HFF-Myc (cell line): ENCODE data around the gene TEX10.

Source experiments
- DNase-seq: peaks from one replicate; pipeline ENCODE4 v3.0.0-alpha.2; 2011; ENCODE audit warnings: low read depth; ENCODE audit errors: extremely low read depth
- H3K4me3 ChIP-seq: replicated peaks from 2 replicates; pipeline ENCODE4 v1.5.1; 2011; ENCODE audit warnings: low read depth, mild to moderate bottlenecking, control low read depth, low read length
- CTCF ChIP-seq: IDR thresholded peaks from 2 replicates; pipeline ENCODE4 v1.5.1; 2012; ENCODE audit warnings: mild to moderate bottlenecking, low read depth, low read length, control low read depth; ENCODE audit errors: missing control alignments

Gene TEX10

DNA sequence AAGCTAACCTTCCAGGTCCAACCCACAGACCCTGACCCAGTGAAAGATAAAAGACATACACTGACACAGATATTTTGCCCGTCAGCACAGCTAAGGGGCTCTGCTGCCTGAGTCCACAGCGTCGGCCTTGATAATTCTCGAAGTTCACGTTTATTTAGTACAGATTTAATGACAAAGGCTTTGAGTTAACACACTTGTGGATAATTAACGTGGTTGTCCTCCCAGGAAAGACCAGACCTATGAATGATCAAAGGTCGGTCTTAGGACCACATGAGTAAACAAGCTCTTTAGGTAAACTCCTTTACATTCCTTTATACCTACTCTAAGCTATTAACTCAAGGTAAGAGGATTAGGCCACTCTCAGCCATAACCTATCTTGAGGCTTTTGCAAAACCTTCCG, 11.3 kb upstream of the TEX10 start:
- H3K4me3 ChIP-seq, result no peak overlapping the region
- no peak for DNase-seq
- no peak for TF ChIP-seq CTCF

DNA sequence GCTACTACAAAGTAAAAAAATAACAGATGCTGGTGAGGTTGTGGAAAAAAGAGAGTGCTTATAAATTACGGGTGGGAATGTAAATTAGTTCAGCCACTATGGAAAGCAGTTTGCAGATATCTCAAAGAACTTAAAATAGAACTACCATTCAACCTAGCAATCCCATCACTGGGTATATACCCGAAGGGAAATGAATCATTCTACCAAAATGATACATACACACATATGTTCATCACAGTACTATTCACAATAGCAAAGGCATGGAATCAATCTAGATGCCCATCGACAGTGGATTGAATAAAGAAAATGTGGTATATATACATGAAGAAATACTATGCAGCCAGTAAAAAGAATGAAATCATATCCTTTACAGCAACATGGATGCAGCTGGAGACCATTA, 6.3 kb upstream of the TEX10 start:
- TF ChIP-seq CTCF, result no peak

GRCh38 chr9:100357501-100357900, 4.8 kb upstream of the TEX10 start:
- DNase-seq, result no peak
- no peak for TF ChIP-seq CTCF
- H3K4me3 ChIP-seq, result no peak overlapping the region

More for the DNA sequence above, 6.3 kb upstream of the TEX10 start:
- no peak for DNase-seq
- no peak overlapping the region for H3K4me3 ChIP-seq

DNA sequence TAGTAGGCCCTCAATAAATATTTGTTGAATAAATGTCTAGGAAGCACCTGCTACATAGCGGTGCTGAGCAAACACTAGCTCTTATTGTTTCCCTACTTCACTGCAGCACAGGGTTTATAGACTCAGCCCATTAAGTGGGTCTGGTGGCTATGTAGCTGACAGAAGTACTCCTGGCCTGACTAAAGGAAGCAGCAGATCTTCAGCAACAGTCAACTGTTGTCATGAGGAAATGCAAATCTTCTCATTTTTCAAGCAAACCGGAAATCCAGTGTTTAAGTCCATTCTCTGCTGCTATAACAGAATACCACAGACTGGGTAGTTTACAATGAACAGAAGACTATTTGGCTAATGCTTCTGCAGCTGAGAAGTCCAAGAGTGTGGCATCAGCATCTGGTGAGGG, 2.8 kb upstream of the TEX10 start:
- no peak for DNase-seq
- no peak overlapping the region for H3K4me3 ChIP-seq
- TF ChIP-seq CTCF, result no peak

- no peak for DNase-seq
- no peak overlapping the region for H3K4me3 ChIP-seq
- TF ChIP-seq CTCF, result no peak
Measured at GRCh38 chr9:100354121-100354800, 1.5 kb upstream of the TEX10 start.

GRCh38 chr9:100352201-100352726, 478 bp downstream of the TEX10 start:
- no peak for DNase-seq
- TF ChIP-seq CTCF, result no peak
- peak overlapping the region; percentile 97 for H3K4me3 ChIP-seq

DNA sequence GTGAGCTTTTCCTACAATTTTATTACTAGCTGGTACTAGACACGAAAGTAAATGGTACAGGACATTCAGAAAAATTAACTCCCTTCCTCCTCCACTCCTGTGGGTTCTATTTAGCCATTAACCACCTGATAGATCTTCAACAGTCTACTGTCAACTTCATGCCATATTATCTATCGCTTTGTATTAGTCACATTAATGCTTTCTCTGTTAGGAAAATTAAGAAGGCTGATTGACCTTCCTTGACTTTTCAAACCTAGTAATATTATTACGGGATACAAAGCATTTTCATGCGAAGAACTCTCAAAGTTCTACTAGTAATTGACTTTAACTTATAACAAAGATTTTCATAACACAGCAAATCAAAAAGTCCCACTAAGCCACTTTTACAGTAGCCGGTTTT, 1.2 kb downstream of the TEX10 start:
- no peak for DNase-seq
- no peak for TF ChIP-seq CTCF

More for the DNA sequence above, 1.2 kb downstream of the TEX10 start:
- peak overlapping the region; percentile 97 for H3K4me3 ChIP-seq
